ENCODE results near the gene STAT3. TPM values are rescaled to one million over a fixed set of nuclear protein-coding genes. Genes with fewer than 3 reads are reported as not detected.
"Not testable (repeated sequence)": the region's sequence is repeated elsewhere in the genome, so short reads cannot be mapped to it uniquely, and the experiment has no call there.

The STAT3 gene
- total RNA-seq, 2 donors from 2014 or later = 217 to 360 TPM

- no peak for DNase-seq (ENCODE audit: low spot score)
- Histone ChIP-seq H3K4me3 (no peak overlapping the region), H3K36me3 (no peaks in the 10 kb centered on the region), H3K9me3 (no peaks in the 10 kb centered on the region), H3K27ac (peak overlapping the region; percentile 83), H3K27me3 (replicated peaks; ENCODE audit: insufficient read depth) (no peaks in the 10 kb centered on the region), H3K4me1 (ENCODE audit: control insufficient read depth in 1 of 2, low read depth in 2 of 2) (peaks cover 56 to 77% of the 10 kb centered on the region in 2 donors)
- ATAC-seq (ENCODE audit: insufficient number of reproducible peaks, low FRiP score, low read depth) = peak; percentile 54
- TF ChIP-seq, protein P1, sequence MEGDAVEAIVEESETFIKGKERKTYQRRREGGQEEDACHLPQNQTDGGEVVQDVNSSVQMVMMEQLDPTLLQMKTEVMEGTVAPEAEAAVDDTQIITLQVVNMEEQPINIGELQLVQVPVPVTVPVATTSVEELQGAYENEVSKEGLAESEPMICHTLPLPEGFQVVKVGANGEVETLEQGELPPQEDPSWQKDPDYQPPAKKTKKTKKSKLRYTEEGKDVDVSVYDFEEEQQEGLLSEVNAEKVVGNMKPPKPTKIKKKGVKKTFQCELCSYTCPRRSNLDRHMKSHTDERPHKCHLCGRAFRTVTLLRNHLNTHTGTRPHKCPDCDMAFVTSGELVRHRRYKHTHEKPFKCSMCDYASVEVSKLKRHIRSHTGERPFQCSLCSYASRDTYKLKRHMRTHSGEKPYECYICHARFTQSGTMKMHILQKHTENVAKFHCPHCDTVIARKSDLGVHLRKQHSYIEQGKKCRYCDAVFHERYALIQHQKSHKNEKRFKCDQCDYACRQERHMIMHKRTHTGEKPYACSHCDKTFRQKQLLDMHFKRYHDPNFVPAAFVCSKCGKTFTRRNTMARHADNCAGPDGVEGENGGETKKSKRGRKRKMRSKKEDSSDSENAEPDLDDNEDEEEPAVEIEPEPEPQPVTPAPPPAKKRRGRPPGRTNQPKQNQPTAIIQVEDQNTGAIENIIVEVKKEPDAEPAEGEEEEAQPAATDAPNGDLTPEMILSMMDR (IDR thresholded peaks at IDR 0.05) = no peak
These were observed 23.1 kb downstream of the STAT3 start for GRCh38 chr17:42365136-42365535.

- no peaks in the 10 kb centered on the region for H3K36me3 ChIP-seq
- peaks cover 56 to 83% of the 10 kb centered on the region in 2 donors for H3K4me1 ChIP-seq (ENCODE audit: control insufficient read depth in 1 of 2, low read depth in 2 of 2)
- H3K4me3 ChIP-seq = peak overlapping the region; percentile 38
- DNase-seq (ENCODE audit: low spot score) (no peak), ATAC-seq (ENCODE audit: insufficient number of reproducible peaks, low FRiP score, low read depth) (no peak)
- no peaks in the 10 kb centered on the region for H3K27me3 ChIP-seq (replicated peaks; ENCODE audit: insufficient read depth)
- TF ChIP-seq, protein P1 (IDR thresholded peaks at IDR 0.05) = no peak
- H3K9me3 ChIP-seq = no peaks in the 10 kb centered on the region
- H3K27ac ChIP-seq = peak overlapping the region; percentile 83
These were observed 24.3 kb downstream of the STAT3 start for GRCh38 chr17:42363767-42364585.

- H3K27ac ChIP-seq = peak overlapping the region; percentile 83
These were observed 25.0 kb downstream of the STAT3 start for GRCh38 chr17:42363231-42363630.

GRCh38 chr17:42362245-42362961 lies 25.8 kb downstream of the STAT3 start:
- no peaks in the 10 kb centered on the region for H3K27me3 ChIP-seq (replicated peaks; ENCODE audit: insufficient read depth)
- no peaks in the 10 kb centered on the region for H3K36me3 ChIP-seq
- no peaks in the 10 kb centered on the region for H3K9me3 ChIP-seq
- peak overlapping the region; percentile 83 for H3K27ac ChIP-seq
- no peak for ATAC-seq (ENCODE audit: insufficient number of reproducible peaks, low FRiP score, low read depth)
- no peak overlapping the region for H3K4me3 ChIP-seq
- DNase-seq (ENCODE audit: low spot score) = no peak
- peaks cover 54 to 88% of the 10 kb centered on the region in 2 donors for H3K4me1 ChIP-seq (ENCODE audit: control insufficient read depth in 1 of 2, low read depth in 2 of 2)
- TF ChIP-seq, protein P1 (IDR thresholded peaks at IDR 0.05) = no peak

More at GRCh38 chr17:42363231-42363630, 25.0 kb downstream of the STAT3 start:
- H3K4me3 ChIP-seq = peak overlapping the region; percentile 38
- peaks cover 59 to 91% of the 10 kb centered on the region in 2 donors for H3K4me1 ChIP-seq (ENCODE audit: control insufficient read depth in 1 of 2, low read depth in 2 of 2)
- ATAC-seq (ENCODE audit: insufficient number of reproducible peaks, low FRiP score, low read depth) (no peak), DNase-seq (ENCODE audit: low spot score) (no peak)
- no peaks in the 10 kb centered on the region for H3K36me3 ChIP-seq
- H3K9me3 ChIP-seq = no peaks in the 10 kb centered on the region
- H3K27me3 ChIP-seq (replicated peaks; ENCODE audit: insufficient read depth) = no peaks in the 10 kb centered on the region
- TF ChIP-seq, protein P1 (IDR thresholded peaks at IDR 0.05) = no peak

DNA sequence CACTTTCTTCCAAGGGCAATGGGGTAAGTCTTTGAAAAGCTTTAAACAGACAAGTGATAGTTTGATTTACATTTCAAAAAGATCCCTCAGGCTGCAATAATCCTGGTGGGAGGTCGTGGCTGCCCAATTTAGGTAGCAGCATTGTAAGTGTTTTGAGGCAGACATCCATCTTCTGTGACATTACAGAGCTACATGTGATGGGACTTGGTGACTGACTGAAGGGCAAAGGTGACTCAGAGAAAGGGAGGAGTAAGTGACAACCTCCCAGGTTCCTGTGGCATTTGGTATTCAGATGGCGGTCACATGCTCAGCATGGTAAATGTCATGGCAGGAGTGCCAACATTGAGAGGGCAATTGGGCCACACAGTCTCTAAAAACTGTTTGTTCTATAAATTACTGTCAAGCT lies 26.5 kb downstream of the STAT3 start:
- Histone ChIP-seq H3K36me3 (no peaks in the 10 kb centered on the region), H3K4me1 (ENCODE audit: control insufficient read depth in 1 of 2, low read depth in 2 of 2) (peaks cover 56 to 91% of the 10 kb centered on the region in 2 donors), H3K27me3 (replicated peaks; ENCODE audit: insufficient read depth) (no peaks in the 10 kb centered on the region), H3K27ac (peak overlapping the region; percentile 83), H3K9me3 (no peaks in the 10 kb centered on the region), H3K4me3 (no peak overlapping the region)
- DNase-seq (ENCODE audit: low spot score) (no peak), ATAC-seq (ENCODE audit: insufficient number of reproducible peaks, low FRiP score, low read depth) (no peak)
- TF ChIP-seq, protein P1 (IDR thresholded peaks at IDR 0.05) = no peak

- H3K9me3 ChIP-seq; DNase-seq (ENCODE audit: low spot score); H3K4me3 ChIP-seq; H3K36me3 ChIP-seq; ATAC-seq (ENCODE audit: insufficient number of reproducible peaks, low FRiP score, low read depth); H3K27me3 ChIP-seq (replicated peaks; ENCODE audit: insufficient read depth): not testable (repeated sequence)
- H3K4me1 ChIP-seq (ENCODE audit: control insufficient read depth in 1 of 2, low read depth in 2 of 2) = peaks cover 57 to 86% of the 10 kb centered on the region in 2 donors
- peak overlapping the region; percentile 35 to 83 for H3K27ac ChIP-seq
These were observed 27.9 kb downstream of the STAT3 start for GRCh38 chr17:42360388-42360787.
